GM18517 (cell line): Measurements from ENCODE around the gene VWA2.

Experiments
- ATAC-seq: cut with Tn5 transposase; IDR thresholded peaks from one replicate; pipeline ENCODE4 v1.9.1; 2021; ENCODE audit warnings: mild to moderate bottlenecking, moderate library complexity; ENCODE audit not compliant: unreplicated experiment

VWA2 gene

GRCh38 chr10:114293075-114293474, 54.0 kb downstream of the VWA2 start:
- no peak for ATAC-seq

GRCh38 chr10:114294549-114294948, 55.5 kb downstream of the VWA2 start:
- ATAC-seq = no peak

DNA sequence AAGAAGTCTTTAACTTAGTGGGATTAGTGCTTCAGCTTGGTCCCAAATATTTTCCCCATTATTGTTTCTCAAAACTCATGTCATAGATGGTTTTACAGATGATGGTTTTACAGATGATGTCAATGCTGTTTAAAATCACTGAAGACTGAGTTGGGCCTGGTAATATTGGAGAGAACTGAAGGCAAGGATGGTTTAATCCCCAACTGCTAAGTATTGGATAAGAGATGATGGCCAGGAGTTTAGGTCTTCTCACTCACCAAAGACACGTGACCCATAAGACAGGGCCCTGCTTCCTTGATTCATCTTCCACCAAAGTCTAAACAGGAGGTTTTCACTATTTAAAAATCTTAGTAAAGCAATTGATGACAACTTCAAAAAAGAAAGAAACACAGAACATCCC, 56.3 kb downstream of the VWA2 start:
- ATAC-seq = no peak

DNA sequence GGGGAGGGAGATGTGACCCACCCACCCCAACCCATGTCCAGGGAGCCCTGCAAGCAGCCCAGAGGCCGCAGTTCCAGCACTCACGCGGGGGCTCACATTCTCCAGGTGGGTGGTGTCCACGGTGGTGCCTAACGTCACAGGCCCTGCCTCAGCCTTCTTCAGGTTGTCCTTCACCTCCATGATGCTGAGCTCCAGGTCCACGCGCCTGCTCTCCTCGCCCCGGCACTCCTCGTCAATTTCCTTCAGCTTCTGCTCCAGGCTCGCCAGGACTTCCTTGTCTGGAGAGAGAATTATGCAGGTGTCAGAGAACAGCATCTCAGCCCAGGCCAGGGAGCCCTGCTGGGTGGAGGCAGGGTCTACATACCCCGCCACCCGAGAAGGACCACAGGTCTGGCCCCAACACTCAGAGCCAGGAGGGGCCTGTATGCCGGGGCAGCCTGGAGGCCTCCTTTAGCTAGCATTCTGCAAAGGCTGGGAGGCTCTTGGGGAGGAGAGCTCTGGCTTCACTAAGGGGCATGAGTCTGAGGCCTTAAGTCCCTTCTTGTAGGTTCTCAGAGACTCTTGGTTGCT, 58.2 kb downstream of the VWA2 start:
- ATAC-seq = no peak

DNA sequence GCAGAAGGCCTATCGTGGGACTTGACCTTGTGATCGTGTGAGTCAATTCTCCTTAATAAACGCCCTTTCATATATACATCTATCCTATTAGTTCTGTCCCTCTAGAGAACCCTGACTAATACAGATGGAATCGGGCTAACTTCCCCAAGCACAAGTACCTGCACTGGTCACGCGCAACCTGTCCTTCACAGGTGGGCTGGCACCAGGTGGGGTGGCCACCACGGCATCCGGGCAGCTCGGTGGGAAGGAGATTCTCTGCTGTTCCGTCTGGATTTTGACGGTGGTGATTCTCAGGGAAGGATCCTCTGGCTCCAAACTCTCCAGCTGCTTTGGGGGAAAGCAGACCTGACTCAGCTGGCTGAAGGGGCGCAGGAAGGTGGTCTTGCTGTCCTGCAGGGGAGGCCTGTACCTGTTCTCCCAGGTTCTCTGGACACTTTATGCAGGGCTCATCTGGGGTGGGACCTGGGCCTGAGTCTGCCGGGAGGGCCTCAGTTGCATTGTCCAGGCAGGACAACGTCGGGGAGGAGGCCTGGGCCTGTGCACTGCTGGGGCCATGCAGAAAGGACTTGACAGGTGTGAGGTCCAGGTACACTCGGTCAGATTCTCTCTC, 61.1 kb downstream of the VWA2 start:
- ATAC-seq = no peak

GRCh38 chr10:114301177-114301576, 62.1 kb downstream of the VWA2 start:
- ATAC-seq = no peak

DNA sequence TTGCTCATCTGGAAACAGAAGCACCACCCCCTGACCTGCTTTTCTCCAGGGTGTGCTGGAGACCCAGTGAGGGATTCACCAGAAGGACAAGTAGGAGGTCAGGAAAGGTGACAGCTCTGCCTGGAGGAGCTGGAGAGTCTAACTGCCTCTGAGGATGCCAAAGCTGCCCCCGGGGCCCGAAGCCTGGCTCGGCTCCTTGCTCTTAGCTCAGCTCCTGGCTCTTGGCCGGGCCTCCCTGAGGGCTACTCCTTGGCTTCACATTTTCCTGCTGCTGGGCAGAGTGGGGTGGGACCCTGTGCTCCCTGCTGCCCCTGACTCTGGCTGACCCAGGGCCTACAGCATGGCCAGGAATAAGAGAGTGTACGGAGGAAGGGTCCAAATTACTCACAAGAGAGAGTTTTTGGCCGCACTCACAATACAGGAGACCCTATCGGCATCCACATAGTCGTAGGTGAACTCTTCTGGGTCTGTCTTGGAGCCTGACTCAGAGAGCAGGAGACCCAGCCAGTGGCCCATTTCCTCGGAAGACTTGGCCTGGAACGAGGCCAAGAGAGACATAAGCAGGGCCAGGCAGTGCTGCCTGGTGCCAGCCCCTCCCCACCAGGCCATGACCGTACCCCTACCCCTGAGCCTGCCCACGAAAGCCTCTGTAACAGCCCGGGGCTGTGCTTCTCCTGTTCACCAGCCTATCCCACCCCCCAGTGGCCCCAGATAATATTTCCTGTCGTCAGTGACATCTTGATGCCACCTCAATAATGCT, 63.1 kb downstream of the VWA2 start:
- no peak for ATAC-seq

DNA sequence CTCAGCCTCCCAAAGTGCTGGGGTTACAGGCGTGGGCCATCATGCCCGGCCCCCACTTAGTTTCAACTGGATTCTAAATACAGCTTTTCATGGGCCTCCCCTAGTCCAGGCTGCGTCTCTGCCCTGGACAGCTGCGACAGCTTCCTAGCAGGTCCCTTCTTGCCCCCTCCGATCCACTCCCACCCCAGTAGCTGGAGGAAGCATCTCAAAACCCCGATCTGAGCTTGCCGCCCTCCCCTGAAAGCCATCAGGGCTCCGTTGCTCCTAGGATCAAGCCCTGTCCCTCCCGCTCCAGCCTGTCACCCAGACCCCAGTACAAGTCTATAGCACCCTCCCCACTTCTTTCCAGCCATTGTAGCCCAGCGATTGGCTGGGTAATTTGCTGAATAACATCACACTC, 64.5 kb downstream of the VWA2 start:
- ATAC-seq = no peak

DNA sequence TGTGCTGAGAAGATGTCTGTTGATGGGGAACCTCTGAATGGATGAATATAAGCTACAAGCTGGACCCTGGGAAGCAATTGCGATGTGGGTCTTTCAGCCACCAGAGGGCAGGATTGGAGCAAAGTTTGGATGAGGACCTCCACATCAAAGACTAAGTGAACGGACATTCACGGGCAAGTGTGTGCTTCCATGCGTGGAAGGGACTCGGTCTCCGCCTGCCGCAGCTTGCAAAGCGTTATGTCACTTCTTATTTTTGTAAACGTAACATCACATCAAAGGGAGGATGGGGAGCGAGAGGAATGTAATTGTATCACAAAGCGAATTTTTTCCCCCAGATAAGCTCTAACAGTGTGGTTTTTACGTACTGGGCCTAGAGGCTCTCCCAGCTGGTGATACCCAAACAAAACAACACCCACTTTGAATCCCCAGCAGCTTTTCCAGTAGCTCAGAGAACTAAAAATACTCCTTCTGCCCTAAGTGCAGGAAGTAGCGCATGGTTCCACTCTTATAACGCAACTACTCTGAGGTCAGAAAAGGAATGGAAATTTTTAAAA, 65.0 kb downstream of the VWA2 start:
- peak; percentile 80 for ATAC-seq

DNA sequence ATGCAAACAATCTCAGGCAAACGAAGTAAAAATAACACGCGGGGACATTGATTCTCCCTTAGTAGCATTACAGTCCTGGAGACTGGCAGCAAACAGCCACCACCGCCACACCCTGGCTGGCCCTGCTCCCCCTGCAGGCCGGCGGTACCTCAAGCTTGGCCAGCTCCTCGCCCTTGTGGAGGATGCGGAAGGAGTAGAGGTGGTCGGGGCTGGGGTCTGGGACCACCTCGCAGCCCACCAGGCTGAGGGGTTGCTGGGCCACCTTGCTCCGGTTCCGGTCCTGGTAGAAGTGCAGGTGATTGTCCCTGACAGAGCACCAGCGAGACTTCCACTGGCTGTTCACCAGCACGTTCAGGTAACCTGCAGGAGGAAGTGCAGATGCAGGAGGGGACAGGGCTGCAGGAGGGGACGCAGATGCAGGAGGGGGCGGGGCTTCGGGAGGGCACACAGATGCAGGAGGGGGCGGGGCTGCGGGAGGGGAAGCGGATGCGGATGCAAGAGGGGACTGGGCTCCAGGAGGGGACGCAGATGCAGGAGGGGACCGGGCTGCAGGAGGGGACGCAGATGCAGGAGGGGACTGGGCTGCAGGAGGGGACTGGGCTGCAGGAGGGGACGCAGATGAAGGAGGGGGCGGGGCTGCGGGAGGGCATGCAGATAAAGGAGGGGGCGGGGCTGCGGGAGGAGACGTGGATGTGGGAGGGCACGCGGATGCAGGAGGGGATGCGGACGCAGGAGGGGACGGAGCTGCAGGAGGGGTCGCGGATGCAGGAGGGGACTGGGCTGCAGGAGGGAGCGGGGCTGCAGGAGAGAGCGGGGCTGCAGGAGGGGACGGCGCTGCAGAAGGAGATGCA, 65.7 kb downstream of the VWA2 start:
- peak; percentile 40 for ATAC-seq

DNA sequence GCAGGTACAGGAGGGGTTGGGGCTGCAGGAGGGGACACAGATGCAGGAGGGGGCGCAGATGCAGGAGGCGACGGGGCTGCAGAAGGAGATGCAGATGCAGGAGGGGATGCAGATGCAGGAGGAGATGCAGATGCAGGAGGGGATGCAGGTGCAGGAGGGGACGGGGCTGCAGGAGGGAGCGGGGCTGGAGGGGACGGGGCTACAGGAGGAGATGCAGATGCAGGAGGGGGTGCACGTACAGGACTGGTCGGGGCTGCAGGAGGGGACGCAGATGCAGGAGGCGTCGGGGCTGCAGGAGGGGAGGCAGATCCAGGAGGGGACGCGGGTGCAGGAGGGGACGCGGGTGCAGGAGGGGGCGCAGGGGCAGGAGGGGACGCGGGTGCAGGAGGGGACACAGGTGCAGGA, 66.5 kb downstream of the VWA2 start:
- no peak for ATAC-seq

GRCh38 chr10:114306116-114306973, 67.3 kb downstream of the VWA2 start:
- ATAC-seq = no peak

- no peak for ATAC-seq
Measured at GRCh38 chr10:114307731-114308130, 68.7 kb downstream of the VWA2 start.

GRCh38 chr10:114308531-114309363, 69.7 kb downstream of the VWA2 start:
- ATAC-seq = no peak

GRCh38 chr10:114309364-114309651, 70.3 kb downstream of the VWA2 start:
- no peak for ATAC-seq

- no peak for ATAC-seq
Measured at GRCh38 chr10:114310346-114310745, 71.3 kb downstream of the VWA2 start.

DNA sequence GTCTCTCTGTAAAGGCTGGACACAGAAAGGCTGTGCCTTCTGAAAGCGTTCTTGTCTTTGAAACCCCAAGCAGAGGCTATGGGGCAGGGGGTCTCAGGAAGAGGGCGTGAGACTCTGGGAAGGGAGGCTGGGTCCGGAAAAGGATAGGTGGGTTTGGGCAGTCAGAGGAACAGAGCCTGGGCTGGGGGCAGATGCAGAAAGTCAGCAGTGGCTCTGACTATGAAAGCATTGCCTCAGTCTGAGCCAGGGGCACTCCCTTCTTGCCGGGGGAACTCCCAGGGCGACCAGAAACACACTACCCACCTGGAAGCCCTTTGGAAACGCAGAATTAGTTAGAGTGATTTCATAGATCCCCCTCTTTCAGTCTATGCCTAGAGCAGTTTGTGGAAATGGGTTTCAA, 72.0 kb downstream of the VWA2 start:
- no peak for ATAC-seq

- ATAC-seq = no peak
Measured at GRCh38 chr10:114311496-114312209, 72.6 kb downstream of the VWA2 start.

GRCh38 chr10:114313139-114313538, 74.1 kb downstream of the VWA2 start:
- no peak for ATAC-seq
